Lung (tissue), 12 donors: ENCODE measurements around the gene ZDHHC11B. TPM values are rescaled to one million over a fixed set of nuclear protein-coding genes. Genes with fewer than 3 reads are reported as not detected.
A peak's percentile ranks its signal among the peaks of the same experiment; 100 is the strongest.
"Not testable (repeated sequence)": the region's sequence is repeated elsewhere in the genome, so short reads cannot be mapped to it uniquely, and the experiment has no call there.

Experiments
- ATAC-seq: fragments of 200-7000 bp; cut with Tn5 transposase; one replicate; pipeline ENCODE4 v1.9.1; 2020; ENCODE audit warnings: moderate number of reproducible peaks; ENCODE audit not compliant: insufficient read depth, low FRiP score
- DNase-seq, 3 donors: peaks; one replicate each; pipeline ENCODE4 v3.0.0-alpha.2; 2013 to 2017
- H3K27ac ChIP-seq, 2 donors: one replicate each; pipeline ENCODE4 v1.5.1; 2013; ENCODE audit warnings: mild to moderate bottlenecking in 2 of 2, moderate library complexity in 2 of 2, control low read depth in 1 of 2, inconsistent platforms in 1 of 2, low read depth in 1 of 2, low read length in 1 of 2
- H3K27me3 ChIP-seq, 3 donors: one replicate each; pipeline ENCODE4 v1.5.1; 2013; ENCODE audit warnings: low read length in 2 of 3; ENCODE audit not compliant: control insufficient read depth in 3 of 3, insufficient read depth in 3 of 3
- H3K36me3 ChIP-seq, 4 donors: one replicate each; pipeline ENCODE4 v1.5.1; 2013; ENCODE audit warnings: low read length in 4 of 4, mild to moderate bottlenecking in 1 of 4, moderate library complexity in 1 of 4; ENCODE audit not compliant: control insufficient read depth in 4 of 4, insufficient read depth in 4 of 4
- H3K4me1 ChIP-seq, 5 donors: one replicate each; pipeline ENCODE4 v1.5.1; 2013; ENCODE audit warnings: low read length in 5 of 5, mild to moderate bottlenecking in 2 of 5, moderate library complexity in 1 of 5; ENCODE audit not compliant: control insufficient read depth in 5 of 5, insufficient read depth in 5 of 5
- H3K4me3 ChIP-seq: one replicate; pipeline ENCODE4 v1.5.1; 2013; ENCODE audit warnings: mild to moderate bottlenecking, control low read depth, moderate library complexity
- H3K9ac ChIP-seq, 2 donors: one replicate each; pipeline ENCODE4 v1.5.1; 2013; ENCODE audit warnings: low read length in 2 of 2, control low read depth in 1 of 2; ENCODE audit not compliant: insufficient read depth in 1 of 2
- H3K9me3 ChIP-seq, 4 donors: one replicate each; pipeline ENCODE4 v1.5.1; 2013; ENCODE audit warnings: low read length in 3 of 4, mild to moderate bottlenecking in 1 of 4, moderate library complexity in 1 of 4; ENCODE audit not compliant: control insufficient read depth in 4 of 4, insufficient read depth in 3 of 4
- WGBS, 2 donors: extraction: QIAGEN DNeasy Blood & Tissue Kit; methylation state at CpG; one replicate each; pipeline ENCODE4 v1.1.7; 2013; 5-methylcytosine and 5-hydroxymethylcytosine counted together
- polyA plus RNA-seq, 2 donors: library from polyadenylated mRNA; stranded (reverse); fragments of 200-250 nt; gene quantifications; one replicate each; pipeline ENCODE4 v1.2.1, GENCODE V29; 2013
- total RNA-seq, 2 donors: library from RNA; depleted of rRNA in 1 of 2; stranded (reverse); fragments of >200 nt in 1 of 2; gene quantifications; one replicate each; pipeline ENCODE4 v1.2.1, GENCODE V29; 2014 to 2021
- TF ChIP-seq, protein P1 (sequence below): IDR thresholded peaks from 2 replicates; pipeline ENCODE4 v1.5.1; 2012; ENCODE audit warnings: mild to moderate bottlenecking; ENCODE audit errors: control extremely low read depth, extremely low read depth
- donor health status: control.
- donor health status: control.
- donor health status: Bipolar disorder and iron deficiency.
- donor health status: healthy.
- donor health status: DM: yes; HTN: yes; CAD: no.

The ZDHHC11B gene
- total and polyA plus RNA-seq, 4 donors: 3.1 to 44.4 (median 6.0) TPM

DNA sequence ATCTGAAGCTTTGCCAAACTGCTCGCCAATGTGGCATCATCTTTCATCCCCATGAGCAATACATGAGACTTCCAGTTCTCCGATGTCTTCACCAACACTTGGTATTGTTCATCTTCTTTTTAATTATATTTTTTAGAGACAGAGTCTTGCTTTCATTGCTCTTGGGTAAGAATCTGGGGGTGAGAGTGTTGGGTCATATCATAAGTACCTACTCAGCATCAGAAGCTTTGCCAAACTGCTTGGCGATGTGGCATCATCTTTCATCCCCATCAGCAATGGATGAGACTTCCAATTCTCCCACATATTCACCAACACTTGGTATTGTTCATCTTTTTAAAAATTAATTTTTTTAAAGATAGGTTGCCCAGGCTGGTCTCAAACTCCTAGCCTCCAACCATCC lies 30.9 kb upstream of the ZDHHC11B start:
- TF ChIP-seq, protein P1, sequence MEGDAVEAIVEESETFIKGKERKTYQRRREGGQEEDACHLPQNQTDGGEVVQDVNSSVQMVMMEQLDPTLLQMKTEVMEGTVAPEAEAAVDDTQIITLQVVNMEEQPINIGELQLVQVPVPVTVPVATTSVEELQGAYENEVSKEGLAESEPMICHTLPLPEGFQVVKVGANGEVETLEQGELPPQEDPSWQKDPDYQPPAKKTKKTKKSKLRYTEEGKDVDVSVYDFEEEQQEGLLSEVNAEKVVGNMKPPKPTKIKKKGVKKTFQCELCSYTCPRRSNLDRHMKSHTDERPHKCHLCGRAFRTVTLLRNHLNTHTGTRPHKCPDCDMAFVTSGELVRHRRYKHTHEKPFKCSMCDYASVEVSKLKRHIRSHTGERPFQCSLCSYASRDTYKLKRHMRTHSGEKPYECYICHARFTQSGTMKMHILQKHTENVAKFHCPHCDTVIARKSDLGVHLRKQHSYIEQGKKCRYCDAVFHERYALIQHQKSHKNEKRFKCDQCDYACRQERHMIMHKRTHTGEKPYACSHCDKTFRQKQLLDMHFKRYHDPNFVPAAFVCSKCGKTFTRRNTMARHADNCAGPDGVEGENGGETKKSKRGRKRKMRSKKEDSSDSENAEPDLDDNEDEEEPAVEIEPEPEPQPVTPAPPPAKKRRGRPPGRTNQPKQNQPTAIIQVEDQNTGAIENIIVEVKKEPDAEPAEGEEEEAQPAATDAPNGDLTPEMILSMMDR: no peak
- Histone ChIP-seq H3K27me3 (no peaks in the 10 kb centered on the region), H3K9me3 (peaks cover 0 to 2% (median 0%) of the 10 kb centered on the region in 4 donors), H3K27ac (no peak overlapping the region), H3K4me3 (no peak overlapping the region), H3K4me1 (no peaks in the 10 kb centered on the region), H3K36me3 (peaks cover 0 to 3% (median 0%) of the 10 kb centered on the region in 4 donors), H3K9ac (no peak overlapping the region)
- DNase-seq: no peak
- ATAC-seq: no peak
- WGBS, 2 donors: 94 to 96% methylated on average over 3 of the region's 3 CpGs

DNA sequence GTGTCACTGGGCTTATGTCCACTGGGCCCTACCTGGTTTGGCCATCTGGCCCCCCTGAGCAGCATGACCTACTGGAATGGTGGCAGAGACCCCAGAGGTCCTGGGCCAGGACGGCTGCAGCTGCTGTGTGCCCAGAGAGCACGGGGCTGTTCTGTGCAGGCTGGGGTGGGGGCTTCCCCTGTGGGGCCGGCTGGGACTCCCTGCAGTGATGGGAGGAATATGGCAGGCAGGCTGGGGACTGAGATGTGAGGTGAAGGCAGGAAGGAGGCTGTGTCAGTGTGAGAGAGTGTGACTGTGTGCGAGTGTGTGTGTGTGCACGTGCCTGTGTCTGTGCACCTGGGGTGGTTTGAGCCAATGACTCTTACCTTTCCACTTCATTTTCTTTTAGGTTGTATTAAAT lies 29.0 kb upstream of the ZDHHC11B start:
- 93% methylated on average over 4 to 5 of the region's 5 CpGs for WGBS, 2 donors
- not testable (repeated sequence) for H3K9ac ChIP-seq, H3K4me1 ChIP-seq, H3K4me3 ChIP-seq, H3K27ac ChIP-seq, H3K9me3 ChIP-seq, H3K27me3 ChIP-seq, H3K36me3 ChIP-seq, ATAC-seq, DNase-seq

DNA sequence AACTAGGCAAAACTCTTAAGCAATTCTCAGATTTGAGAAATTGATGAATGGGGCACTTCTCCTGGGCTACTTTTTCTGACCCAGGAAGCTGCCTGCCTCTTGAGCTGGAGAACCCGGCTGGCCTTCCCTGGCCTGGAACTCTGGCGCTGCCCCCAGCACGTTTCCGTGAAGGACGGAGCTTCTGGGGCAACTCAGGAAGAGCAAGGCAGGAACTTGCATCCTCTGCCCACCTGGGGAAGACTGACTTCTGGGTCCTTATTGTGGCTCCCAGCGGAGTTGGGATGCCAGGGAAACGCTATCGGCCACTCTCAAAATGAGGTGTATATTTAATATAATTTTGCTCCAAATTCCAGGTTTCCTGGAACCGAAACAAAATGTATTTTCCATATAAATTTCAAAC lies 26.9 kb upstream of the ZDHHC11B start:
- H3K9me3 ChIP-seq, H3K4me3 ChIP-seq, H3K9ac ChIP-seq, H3K27me3 ChIP-seq, H3K27ac ChIP-seq, DNase-seq, H3K36me3 ChIP-seq, H3K4me1 ChIP-seq: not testable (repeated sequence)
- peak; percentile 51 for ATAC-seq
- 72 to 73% methylated on average over 8 of the region's 9 CpGs for WGBS, 2 donors

DNA sequence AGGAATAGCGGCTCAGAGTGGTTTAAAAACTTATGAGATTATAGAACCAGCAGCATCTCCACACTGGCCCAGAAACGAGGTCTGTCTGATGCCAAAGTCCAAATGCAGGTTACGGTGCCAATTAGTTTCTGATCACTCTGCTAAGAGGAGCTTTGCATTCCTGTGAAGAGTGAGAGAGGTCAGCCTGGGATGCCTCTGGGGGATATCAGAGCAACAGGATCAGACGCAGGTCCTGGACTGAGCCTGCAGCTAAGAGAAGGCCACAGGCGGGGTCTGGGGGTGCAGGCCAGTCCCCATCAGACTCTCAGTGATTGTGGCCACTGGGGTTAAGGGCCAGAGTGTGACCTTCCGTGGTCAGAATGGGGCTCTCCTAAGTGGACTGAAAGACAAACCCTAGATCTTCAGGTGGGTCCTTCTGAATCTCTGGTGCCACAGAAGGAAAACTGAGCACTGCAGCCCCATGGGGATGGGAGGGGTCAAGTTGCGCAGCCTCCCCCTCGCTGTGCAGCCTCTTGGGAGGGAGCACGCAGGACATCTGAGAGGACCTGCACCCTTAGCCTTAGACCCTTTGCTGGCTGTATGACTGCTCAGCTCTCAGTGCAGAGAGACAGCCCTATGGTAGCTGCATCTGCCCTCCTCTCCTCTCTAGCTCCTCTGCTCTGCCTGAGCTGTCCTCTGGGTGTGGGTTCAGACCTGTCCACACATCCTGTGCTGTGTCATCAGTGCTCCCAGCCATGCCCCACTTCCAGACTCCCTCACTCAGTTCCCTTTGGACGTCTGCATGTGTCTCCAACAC lies 23.4 kb upstream of the ZDHHC11B start:
- H3K36me3 ChIP-seq, H3K9ac ChIP-seq, DNase-seq, H3K9me3 ChIP-seq, H3K27ac ChIP-seq, H3K27me3 ChIP-seq, H3K4me1 ChIP-seq, H3K4me3 ChIP-seq, ATAC-seq: not testable (repeated sequence)
- WGBS, 2 donors: 73 to 79% methylated on average over 5 of the region's 10 CpGs

DNA sequence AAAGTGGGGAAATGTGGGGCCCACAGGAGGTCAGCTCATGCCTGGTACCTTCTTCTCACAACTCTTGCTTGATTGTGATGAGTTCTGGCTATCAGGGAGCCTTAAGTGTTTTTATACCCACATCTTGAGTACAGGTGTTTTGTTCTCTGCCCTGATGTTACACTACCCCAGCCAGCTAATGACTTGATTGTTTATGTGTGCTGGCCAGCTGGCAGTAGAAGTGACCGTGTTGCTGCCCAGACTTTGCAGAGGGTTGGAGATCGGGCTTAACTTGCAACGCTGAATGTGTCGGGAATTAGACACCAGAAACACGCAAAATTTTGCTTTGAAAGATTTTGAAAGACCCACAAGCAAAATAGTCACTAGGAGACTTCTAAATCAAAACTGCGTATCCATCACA lies 16.9 kb upstream of the ZDHHC11B start:
- TF ChIP-seq, protein P1: no peak
- no peak for ATAC-seq
- 81 to 87% methylated on average over 6 of the region's 6 CpGs for WGBS, 2 donors

DNA sequence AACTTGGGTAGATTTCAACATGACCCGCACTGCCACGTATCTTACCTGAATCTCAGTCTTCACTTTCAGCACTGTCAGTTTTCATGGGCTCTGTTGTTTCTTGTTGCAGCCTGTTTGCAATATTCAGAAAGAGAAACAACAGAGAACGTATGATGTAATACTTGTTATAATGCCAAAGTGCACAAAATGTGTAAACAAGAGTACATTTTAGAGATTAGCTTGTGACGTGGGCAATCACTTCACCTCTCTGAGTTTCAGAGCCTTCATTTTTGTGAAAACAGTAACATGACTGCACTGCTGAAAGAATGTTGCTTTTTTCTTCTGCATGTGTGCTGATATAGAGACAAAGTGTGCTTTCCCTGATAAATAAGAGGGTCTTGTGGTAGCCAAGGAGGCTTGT lies 16.5 kb upstream of the ZDHHC11B start:
- not testable (repeated sequence) for H3K4me1 ChIP-seq, H3K4me3 ChIP-seq, H3K9ac ChIP-seq, ATAC-seq, H3K27me3 ChIP-seq, H3K9me3 ChIP-seq, H3K36me3 ChIP-seq
- DNase-seq: peak in 2 of 3 donors; percentile 7 to 23
- peak overlapping the region in 1 of 2 donors; percentile 39 for H3K27ac ChIP-seq
- 70 to 78% methylated on average over 4 of the region's 4 CpGs for WGBS, 2 donors

More for the DNA sequence above, 16.9 kb upstream of the ZDHHC11B start:
- no peaks in the 10 kb centered on the region for H3K27me3 ChIP-seq
- no peak overlapping the region for H3K4me3 ChIP-seq
- peak overlapping the region in 1 of 2 donors; percentile 39 for H3K27ac ChIP-seq
- no peaks in the 10 kb centered on the region for H3K36me3 ChIP-seq
- peaks cover 0 to 4% (median under 1%) of the 10 kb centered on the region in 4 donors for H3K9me3 ChIP-seq
- DNase-seq: peak in 2 of 3 donors; percentile 4 to 40
- H3K9ac ChIP-seq: no peak overlapping the region
- H3K4me1 ChIP-seq: peaks cover 0 to 4% (median 0%) of the 10 kb centered on the region in 5 donors
